Activated naive CD8-positive, alpha-beta T cell treated with anti-CD3 and anti-CD28 coated beads, Interleukin-2, amount 10 ng/mL, durations not matched to agents 7 days and 5 days (primary cell): ENCODE measurements around the gene SPATS2. TPM values are rescaled to one million over a fixed set of nuclear protein-coding genes. Genes with fewer than 3 reads are reported as not detected.
"Not testable (repeated sequence)": the region's sequence is repeated elsewhere in the genome, so short reads cannot be mapped to it uniquely, and the experiment has no call there.

Experiments
- ATAC-seq: fragments of 150-1000 bp; cut with Tn5 transposase; one replicate; pipeline ENCODE4 v1.10.0; 2021; ENCODE audit warnings: low read depth, moderate library complexity
- POLR2A ChIA-PET: fragments of 350-600 bp; sonication (Branson Sonifier 250); formaldehyde crosslinking; loops from one replicate; lab custom pipeline; 2021; ENCODE audit warnings: antibody characterized with exemption; lab: Charles Lee
- DNase-seq: peaks from one replicate; pipeline ENCODE4 v3.0.0; 2021
- H3K27ac Mint-ChIP-seq: one replicate; pipeline ENCODE4 v1.8.0; 2022; ENCODE audit warnings: mild to moderate bottlenecking, mixed read lengths
- H3K27me3 Mint-ChIP-seq: one replicate; pipeline ENCODE4 v1.8.0; 2022; ENCODE audit warnings: mild to moderate bottlenecking, moderate library complexity, mixed read lengths
- H3K36me3 Mint-ChIP-seq: one replicate; pipeline ENCODE4 v1.8.0; 2021; ENCODE audit warnings: mild to moderate bottlenecking, mixed read lengths
- H3K4me1 Mint-ChIP-seq: one replicate; pipeline ENCODE4 v1.8.0; 2021; ENCODE audit warnings: mixed read lengths
- H3K4me3 Mint-ChIP-seq: one replicate; pipeline ENCODE4 v1.8.0; 2022; ENCODE audit warnings: mild to moderate bottlenecking, moderate library complexity, mixed read lengths
- H3K9me3 Mint-ChIP-seq: one replicate; pipeline ENCODE4 v1.8.0; 2021; ENCODE audit warnings: mixed read lengths
- total RNA-seq, 2 experiments: library from RNA; stranded (reverse); gene quantifications; one replicate each; pipeline ENCODE4 v1.2.3, GENCODE V29; 2021

Gene SPATS2
- total RNA-seq, 2 experiments from 2014 or later = 12.1 to 13.3 TPM

DNA sequence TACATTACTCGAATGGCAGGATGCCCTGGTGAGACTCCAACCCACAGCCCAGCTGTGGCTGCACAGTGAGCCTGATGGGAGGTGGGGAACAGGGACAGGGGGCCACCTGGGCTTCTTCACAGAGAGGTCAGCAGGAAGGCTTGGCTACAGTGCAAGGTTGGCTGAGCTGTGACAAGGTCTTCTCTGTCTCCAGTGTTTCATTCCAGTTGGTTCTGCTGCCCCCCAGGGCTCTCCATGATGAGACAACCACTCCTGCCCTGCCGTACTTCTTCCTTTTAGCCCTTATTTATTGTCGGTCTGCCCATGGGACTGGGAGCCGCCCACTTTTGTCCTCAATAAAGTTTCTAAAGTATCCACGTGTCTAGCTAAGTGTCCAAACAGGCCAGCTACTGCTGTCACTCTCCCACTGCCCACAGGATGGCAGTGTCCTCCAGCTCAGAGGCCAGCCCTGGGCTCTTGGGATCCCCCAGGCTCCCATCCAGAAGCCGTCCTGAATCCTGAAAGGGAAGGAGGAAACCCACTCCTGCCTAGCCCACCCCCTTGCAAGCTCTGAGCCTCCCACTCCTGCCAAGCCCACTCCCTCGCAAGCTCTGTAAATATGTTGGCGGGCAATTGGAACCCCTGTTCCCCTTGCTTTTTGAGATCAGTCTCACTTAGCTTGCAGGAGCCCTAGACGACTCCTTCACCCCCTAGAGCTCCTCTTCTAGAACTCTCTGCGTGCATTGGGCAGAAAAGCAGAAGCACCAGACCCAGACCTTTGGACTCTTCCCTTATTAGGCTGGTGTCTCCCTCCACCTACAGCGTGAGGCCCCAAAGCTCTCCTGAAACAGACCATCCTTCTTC lies 35.7 kb upstream of the SPATS2 start:
- Mint-ChIP-seq H3K27ac (no peak overlapping the region), H3K27me3 (peaks cover 37% of the 10 kb centered on the region), H3K4me3 (no peak overlapping the region), H3K9me3 (no peaks in the 10 kb centered on the region), H3K4me1 (peaks cover 9% of the 10 kb centered on the region), H3K36me3 (peaks cover 28% of the 10 kb centered on the region)
- no peak for DNase-seq
- no peak for ATAC-seq
- POLR2A ChIA-PET = interaction anchor here (0.6 to 2.7 kb wide), 7 partner anchors 9 to 234 kb away, joined by 3 to 12 read pairs (median 4); partner anchors contain the start of genes DNAJC22, SPATS2 and TROAP

DNA sequence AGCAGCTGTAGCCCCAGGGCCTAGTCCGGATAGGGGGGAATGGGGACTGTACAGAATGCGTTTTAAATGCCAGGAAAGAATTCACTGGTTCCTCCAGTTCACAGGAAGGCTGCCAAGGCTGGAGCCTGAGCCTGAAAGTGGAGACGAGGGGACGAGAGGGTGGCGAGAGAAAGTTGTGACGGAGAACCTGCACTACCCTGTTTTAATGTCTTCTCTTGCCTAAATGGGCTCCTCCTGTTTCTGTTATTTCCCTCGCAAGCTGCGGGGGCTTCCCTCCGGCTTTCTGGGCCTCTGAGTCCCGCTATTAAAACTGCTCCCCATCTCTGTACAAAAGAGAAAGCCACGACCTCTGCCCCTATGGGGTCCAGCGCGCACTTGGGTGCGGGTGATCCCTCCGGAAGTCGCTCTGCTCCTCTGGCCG lies 34.8 kb upstream of the SPATS2 start:
- H3K4me3 Mint-ChIP-seq = no peak overlapping the region
- peaks cover 28% of the 10 kb centered on the region for H3K36me3 Mint-ChIP-seq
- H3K27me3 Mint-ChIP-seq = peaks cover 45% of the 10 kb centered on the region
- H3K27ac Mint-ChIP-seq = no peak overlapping the region
- DNase-seq = no peak
- POLR2A ChIA-PET = interaction anchor here (0.6 to 2.7 kb wide), 6 partner anchors 10 to 291 kb away, joined by 3 to 12 read pairs (median 4); partner anchors contain the start of genes DNAJC22, PRPF40B, SPATS2 and TROAP
- H3K4me1 Mint-ChIP-seq = peaks cover 10% of the 10 kb centered on the region
- no peak for ATAC-seq
- H3K9me3 Mint-ChIP-seq = no peaks in the 10 kb centered on the region

DNA sequence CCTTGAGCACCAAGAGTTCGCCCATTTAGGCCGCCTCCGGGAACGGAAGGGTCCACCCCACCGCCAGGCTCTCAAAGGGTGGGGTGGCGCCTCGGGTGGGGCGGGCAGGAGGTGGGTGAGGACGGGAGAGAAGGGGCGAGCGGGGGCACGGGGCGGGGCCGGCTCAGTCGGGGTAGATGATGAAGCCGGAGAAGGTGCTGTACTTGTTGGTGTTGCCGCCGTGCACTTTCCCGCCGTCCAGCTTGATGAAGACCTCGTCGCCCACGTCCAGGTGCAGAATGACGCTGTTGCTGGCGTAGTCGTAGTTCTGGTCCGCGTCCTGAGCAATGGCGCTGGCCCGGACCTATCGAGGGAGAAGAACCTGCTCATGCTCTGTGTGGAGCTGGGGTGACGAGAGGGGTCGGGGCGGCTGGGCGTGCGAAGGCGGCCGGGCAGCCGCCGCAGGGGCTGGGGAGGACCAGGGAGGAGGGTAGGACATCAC lies 34.3 kb upstream of the SPATS2 start:
- H3K27me3 Mint-ChIP-seq = peaks cover 50% of the 10 kb centered on the region
- POLR2A ChIA-PET = interaction anchor here (0.6 to 2.5 kb wide), 4 partner anchors 10 to 290 kb away, joined by 3 to 7 read pairs (median 6); partner anchors contain the start of genes DNAJC22, PRPF40B and TROAP

DNA sequence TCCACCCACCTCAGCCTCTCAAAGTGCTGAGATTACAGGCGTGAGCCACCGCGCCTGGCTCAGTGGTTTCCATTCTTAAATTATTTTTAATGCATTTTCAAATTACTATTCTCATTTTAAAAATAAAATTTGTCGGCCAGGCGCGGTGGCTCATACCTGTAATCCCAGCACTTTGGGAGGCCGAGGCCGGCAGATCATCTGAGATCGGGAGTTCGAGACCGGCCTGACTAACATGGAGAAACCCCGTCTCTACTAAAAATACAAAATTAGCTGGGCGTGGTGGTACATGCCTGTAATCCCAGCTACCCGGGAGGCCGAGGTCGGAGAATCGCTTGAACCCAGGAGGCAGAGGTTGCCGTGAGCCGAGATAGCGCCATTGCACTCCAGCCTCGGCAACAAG lies 33.5 kb upstream of the SPATS2 start:
- not testable (repeated sequence) for DNase-seq, H3K4me1 Mint-ChIP-seq, H3K4me3 Mint-ChIP-seq, ATAC-seq, H3K27ac Mint-ChIP-seq, H3K9me3 Mint-ChIP-seq
- Mint-ChIP-seq H3K36me3 (peaks cover 22% of the 10 kb centered on the region), H3K27me3 (peaks cover 59% of the 10 kb centered on the region)
- POLR2A ChIA-PET = interaction anchor here (1.2 to 2.5 kb wide), 2 partner anchors 11 to 13 kb away, joined by 7 read pairs; partner anchors contain the start of genes DNAJC22 and TROAP

More for the DNA sequence above, 34.3 kb upstream of the SPATS2 start:
- DNase-seq = no peak
- H3K4me3 Mint-ChIP-seq = peak overlapping the region; percentile 56
- H3K9me3 Mint-ChIP-seq = no peaks in the 10 kb centered on the region
- peaks cover 9% of the 10 kb centered on the region for H3K4me1 Mint-ChIP-seq
- peaks cover 25% of the 10 kb centered on the region for H3K36me3 Mint-ChIP-seq
- H3K27ac Mint-ChIP-seq = no peak overlapping the region
- ATAC-seq = no peak

DNA sequence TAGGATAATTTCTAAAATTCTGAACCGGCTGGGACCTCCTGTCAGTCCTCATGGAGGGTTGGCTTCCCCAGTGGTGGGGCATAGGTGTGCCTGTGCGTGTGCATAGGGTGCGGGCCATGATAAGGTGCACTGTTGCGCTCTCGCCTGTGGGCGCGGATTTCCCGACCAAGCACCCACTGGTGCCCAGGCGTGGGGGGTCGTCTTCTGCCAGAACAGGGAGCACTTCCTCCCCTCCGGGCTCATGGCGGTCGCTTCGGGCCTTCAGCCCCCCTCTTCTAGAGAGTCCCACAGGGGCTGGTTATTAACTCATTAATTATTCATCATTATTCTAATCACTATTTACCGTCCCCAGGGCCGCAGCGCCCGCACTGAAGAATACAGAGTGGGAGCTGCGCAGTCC lies 33.0 kb upstream of the SPATS2 start:
- H3K4me1 Mint-ChIP-seq = peaks cover 9% of the 10 kb centered on the region
- POLR2A ChIA-PET = interaction anchor here (2.5 kb wide), 1 partner anchor 12 kb away, joined by 7 read pairs; the partner anchor contains the start of gene DNAJC22
- DNase-seq = no peak
- no peak overlapping the region for H3K27ac Mint-ChIP-seq
- H3K4me3 Mint-ChIP-seq = no peak overlapping the region
- ATAC-seq = no peak
- H3K27me3 Mint-ChIP-seq = peaks cover 63% of the 10 kb centered on the region
- H3K36me3 Mint-ChIP-seq = peaks cover 18% of the 10 kb centered on the region
- no peaks in the 10 kb centered on the region for H3K9me3 Mint-ChIP-seq

DNA sequence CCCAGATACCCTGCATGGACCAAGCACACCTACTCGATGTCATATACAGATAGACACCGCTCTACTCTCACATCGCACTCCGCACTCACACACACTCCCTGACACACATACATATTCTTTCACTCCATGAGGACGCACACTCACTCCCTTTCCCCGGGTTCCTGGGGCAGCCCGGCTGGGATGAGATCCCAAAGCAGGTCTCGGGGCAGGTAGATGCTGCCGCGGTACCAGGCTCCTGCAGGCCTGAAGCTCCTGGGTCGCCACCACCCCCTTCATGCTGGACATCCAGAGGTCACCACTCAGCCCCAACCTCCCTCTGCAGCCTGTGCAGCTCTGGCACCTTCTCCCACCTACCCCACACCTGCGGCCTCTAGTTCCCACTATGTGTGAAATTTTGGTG lies 32.6 kb upstream of the SPATS2 start:
- peaks cover 9% of the 10 kb centered on the region for H3K4me1 Mint-ChIP-seq
- ATAC-seq (no peak), DNase-seq (no peak)
- no peak overlapping the region for H3K27ac Mint-ChIP-seq
- H3K4me3 Mint-ChIP-seq = no peak overlapping the region
- POLR2A ChIA-PET = interaction anchor here (1.0 kb wide), 1 partner anchor 11 kb away, joined by 3 read pairs; the partner anchor contains the start of gene TROAP
- H3K9me3 Mint-ChIP-seq = no peaks in the 10 kb centered on the region
- peaks cover 68% of the 10 kb centered on the region for H3K27me3 Mint-ChIP-seq
- peaks cover 17% of the 10 kb centered on the region for H3K36me3 Mint-ChIP-seq

DNA sequence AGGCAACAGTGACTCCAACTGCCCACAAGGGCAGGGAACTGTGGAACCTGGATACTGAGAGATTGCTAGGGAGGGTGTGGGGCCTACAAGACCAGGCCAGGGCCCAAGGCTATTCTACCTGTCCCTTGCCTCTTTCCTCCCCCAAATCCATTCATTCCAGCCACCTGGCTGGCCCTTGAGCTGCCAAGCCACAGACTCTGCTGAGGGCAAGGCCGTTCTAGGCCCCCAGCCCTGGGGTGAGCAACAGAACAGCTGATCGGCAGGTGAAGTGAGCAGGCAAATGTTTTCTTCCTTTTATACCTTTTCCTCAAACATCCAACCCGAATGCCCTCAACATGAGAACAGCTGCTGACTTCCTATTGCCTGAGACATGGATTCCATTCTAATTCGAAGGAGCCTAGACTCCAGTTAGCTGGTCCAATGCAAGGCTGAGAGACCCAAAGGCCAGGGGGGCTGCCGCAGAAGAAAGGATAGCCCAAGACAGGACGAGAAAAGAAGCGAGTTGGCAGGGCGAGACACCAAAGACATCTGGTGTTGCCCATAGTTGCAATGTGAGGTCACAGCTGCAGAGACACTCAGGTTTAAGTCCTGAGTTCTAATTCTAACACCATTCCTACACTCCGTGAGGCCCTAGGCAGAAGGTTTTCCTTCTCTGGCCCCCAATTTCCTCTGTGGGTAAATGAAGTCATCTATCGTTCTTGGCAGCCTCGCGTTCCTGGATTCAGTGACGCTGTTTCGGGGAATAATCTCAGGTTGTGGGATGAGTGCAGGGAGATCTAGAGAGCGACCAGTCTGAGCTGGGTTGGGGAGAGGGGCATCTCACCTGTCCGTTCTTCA lies 31.9 kb upstream of the SPATS2 start:
- ATAC-seq (no peak), DNase-seq (no peak)
- H3K36me3 Mint-ChIP-seq = peaks cover 14% of the 10 kb centered on the region
- peaks cover 9% of the 10 kb centered on the region for H3K4me1 Mint-ChIP-seq
- H3K9me3 Mint-ChIP-seq = no peaks in the 10 kb centered on the region
- H3K4me3 Mint-ChIP-seq = no peak overlapping the region
- no peak overlapping the region for H3K27ac Mint-ChIP-seq
- H3K27me3 Mint-ChIP-seq = peaks cover 73% of the 10 kb centered on the region
- POLR2A ChIA-PET = interaction anchor here (1.0 kb wide), 1 partner anchor 12 kb away, joined by 3 read pairs; the partner anchor contains the start of gene TROAP

DNA sequence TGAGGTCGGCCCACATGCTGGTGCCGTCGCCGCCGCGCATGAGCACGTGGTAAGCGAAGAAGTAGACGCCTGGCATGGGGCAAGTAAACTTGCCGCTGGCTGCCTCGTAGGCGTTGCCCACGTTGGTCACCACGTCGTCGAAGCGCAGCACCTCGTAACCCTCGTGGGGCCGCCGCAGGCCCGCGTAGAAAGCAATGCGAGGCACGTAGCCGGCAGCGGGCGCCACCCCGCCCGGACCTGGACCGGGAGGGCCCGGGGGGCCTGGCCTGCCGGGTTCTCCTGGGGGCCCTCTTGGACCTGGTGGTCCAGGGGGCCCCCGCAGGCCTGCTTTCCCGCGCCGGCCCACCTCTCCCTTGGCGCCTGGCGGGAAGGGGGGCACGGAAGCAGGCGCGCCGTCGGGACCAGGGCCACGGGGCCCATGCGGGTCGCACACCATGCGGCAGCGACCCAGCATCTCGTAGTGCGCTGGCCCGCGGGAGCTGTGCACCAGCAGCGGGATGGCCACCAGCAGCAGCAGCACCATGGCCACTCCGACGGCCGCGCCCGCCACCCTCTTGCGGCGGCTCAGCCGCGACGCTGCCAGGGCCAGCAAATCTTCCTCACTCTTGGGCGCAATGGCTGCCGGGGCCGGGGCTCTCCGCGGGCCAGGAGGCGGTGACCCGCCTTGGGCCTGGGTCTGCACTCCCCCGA lies 31.2 kb upstream of the SPATS2 start:
- POLR2A ChIA-PET = interaction anchor here (1.0 kb wide), 1 partner anchor 13 kb away, joined by 3 read pairs; the partner anchor contains the start of gene TROAP

DNA sequence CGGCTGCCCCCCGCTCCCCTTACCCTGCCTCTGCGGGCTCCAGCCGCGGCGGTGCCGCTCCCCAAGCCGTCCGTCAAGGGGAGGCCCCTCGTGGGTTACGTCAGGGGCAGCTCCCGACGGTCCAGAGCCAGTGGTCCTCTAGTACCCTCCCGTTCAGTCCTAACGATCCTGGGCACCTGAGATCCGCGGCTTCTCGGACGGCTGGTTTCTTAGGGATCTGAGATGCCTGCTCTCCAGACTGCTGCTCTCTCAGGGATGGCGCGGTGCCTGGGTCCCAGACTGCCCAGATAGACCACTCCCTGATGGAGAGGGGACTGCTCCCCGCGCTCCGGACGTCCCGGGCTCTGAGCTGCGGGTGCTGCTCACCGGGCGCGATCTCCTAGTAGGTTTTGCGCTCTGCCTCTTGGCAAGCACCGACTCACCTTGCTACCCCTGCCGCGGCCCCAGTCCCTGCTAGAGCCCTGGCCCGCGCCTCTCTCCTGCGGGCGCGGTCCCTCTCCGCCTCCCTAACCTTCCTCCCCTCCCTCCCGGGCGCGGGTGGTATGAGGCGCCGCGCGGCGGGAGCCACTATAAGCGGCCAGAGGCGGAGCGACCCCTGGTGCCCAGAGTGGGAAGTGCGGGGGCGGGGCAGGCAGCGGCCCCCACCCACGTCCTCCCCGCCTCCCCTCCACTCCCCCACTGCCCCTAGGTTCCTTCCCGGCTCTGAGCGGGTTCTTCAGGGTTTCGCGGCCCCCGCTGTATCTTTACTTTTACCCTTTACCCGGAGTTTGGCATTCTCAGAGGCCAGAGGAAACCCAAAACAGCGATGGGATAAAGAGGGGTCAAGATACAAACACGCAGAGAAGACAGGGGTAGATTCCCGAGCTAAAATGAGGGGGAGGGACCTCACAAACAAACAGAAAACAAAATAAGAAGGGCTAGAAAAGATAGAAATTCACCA lies 30.3 kb upstream of the SPATS2 start, which contains the start of gene C1QL4:
Gene C1QL4 (minus strand): TSS at position 544 of the 940 bp plus-strand sequence. CDS start 711 bp downstream, outside the sequence.
- peaks cover 89% of the 10 kb centered on the region for H3K27me3 Mint-ChIP-seq
- H3K9me3 Mint-ChIP-seq = no peaks in the 10 kb centered on the region
- ATAC-seq = peak; percentile 87
- H3K4me3 Mint-ChIP-seq = peak within 1 kb of the TSS; percentile 70
- DNase-seq = peak; percentile 94
- POLR2A ChIA-PET = interaction anchor here (0.6 kb wide), 2 partner anchors 71 to 123 kb away, joined by 3 to 4 read pairs; no protein-coding TSS in a partner anchor
- H3K4me1 Mint-ChIP-seq = peaks cover 9% of the 10 kb centered on the region
- no peak within 1 kb of the TSS for H3K27ac Mint-ChIP-seq
- H3K36me3 Mint-ChIP-seq = peaks cover 4% of the 10 kb centered on the region

More for the DNA sequence above, 31.2 kb upstream of the SPATS2 start:
- no peak overlapping the region for H3K4me3 Mint-ChIP-seq
- H3K9me3 Mint-ChIP-seq = no peaks in the 10 kb centered on the region
- DNase-seq (peak; percentile 45), ATAC-seq (no peak)
- H3K27me3 Mint-ChIP-seq = peaks cover 81% of the 10 kb centered on the region
- H3K4me1 Mint-ChIP-seq = peaks cover 9% of the 10 kb centered on the region
- peaks cover 11% of the 10 kb centered on the region for H3K36me3 Mint-ChIP-seq
- H3K27ac Mint-ChIP-seq = no peak overlapping the region

DNA sequence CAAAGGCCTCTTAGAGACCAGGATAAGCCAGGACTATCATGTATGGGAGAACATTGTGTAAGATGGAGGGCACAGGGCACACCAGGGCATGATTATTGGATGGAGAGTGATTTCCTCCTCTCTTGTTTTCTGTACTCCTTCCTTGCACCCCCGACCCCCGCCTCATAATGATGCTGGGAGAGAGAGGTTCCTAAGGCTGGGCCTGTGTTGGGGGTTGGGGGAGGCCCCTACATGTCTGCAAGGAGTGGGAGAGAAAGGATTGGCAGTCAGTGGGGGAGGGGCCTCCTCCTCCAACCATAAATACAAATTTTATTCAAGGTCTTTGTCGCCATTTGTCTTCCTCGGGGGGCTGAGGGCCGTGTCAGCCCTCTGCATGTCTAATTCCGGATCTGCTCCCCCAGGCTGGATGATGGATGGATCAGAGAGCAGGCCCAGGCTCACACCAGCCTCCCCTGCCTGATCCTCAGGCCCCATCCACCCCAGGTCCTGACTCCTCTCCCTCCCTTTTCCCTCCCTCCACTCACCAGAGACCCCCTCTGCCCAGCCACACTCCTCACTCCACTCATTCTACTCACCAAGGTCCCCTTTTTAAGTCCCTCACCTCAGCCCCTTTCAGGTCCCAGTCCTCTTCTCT lies 28.3 kb upstream of the SPATS2 start:
- no peak for ATAC-seq
- H3K27ac Mint-ChIP-seq = no peak overlapping the region
- H3K36me3 Mint-ChIP-seq = no peaks in the 10 kb centered on the region
- no peak for DNase-seq
- H3K9me3 Mint-ChIP-seq = no peaks in the 10 kb centered on the region
- peaks cover 13% of the 10 kb centered on the region for H3K4me1 Mint-ChIP-seq
- H3K4me3 Mint-ChIP-seq = no peak overlapping the region
- H3K27me3 Mint-ChIP-seq = peaks cover 91% of the 10 kb centered on the region
- POLR2A ChIA-PET = no interaction called here

DNA sequence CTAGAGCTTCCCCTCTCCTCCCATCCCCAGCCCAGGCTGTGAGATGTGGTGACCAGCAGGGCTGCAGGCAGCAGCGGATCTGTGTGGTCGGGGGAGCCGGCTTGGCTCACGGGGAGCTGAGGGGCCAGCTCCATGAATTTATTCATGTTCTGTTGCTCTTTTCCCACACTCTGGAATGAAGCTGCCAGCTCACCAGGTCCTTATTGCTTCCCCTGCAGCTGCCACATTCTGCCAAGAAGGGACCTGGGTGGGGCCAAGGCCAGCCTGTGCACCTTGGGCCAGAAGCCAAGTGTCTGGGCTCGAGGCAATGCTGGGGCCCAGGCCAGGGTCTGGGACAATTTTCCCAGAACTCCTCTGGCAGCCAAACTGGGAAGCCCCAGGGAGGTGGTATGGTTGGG lies 27.8 kb upstream of the SPATS2 start:
- Mint-ChIP-seq H3K4me1 (peaks cover 15% of the 10 kb centered on the region), H3K4me3 (no peak overlapping the region), H3K36me3 (no peaks in the 10 kb centered on the region), H3K27ac (no peak overlapping the region), H3K9me3 (no peaks in the 10 kb centered on the region), H3K27me3 (peaks cover 91% of the 10 kb centered on the region)
- ATAC-seq (no peak), DNase-seq (no peak)
- POLR2A ChIA-PET = no interaction called here
